Sigmoid colon (tissue), 4 donors: ENCODE measurements around the gene TBC1D22A.

Experiments used
- CTCF ChIP-seq, 4 experiments: fragments of 450-650 bp in 3 of 4; fragments of 200-600 bp in 1 of 4; IDR thresholded peaks; one replicate each; pipeline ENCODE4 v1.5.1; 2016 to 2019; ENCODE audit warnings: antibody characterized with exemption in 4 of 4, mild to moderate bottlenecking in 3 of 4, moderate library complexity in 2 of 4
- EP300 ChIP-seq, 4 donors: sonication (generic); formaldehyde crosslinking; IDR thresholded peaks; one replicate each; pipeline ENCODE4 v1.6.1; 2017; ENCODE audit warnings: antibody characterized with exemption in 4 of 4
- POLR2A ChIP-seq, 2 donors: fragments of 450-650 bp; IDR thresholded peaks; one replicate each; pipeline ENCODE4 v1.6.1; 2016; ENCODE audit warnings: antibody characterized with exemption in 2 of 2, mild to moderate bottlenecking in 2 of 2, moderate library complexity in 2 of 2

- TF ChIP-seq CTCF (IDR thresholded peaks at IDR 0.05) (no peak), EP300 (IDR thresholded peaks at IDR 0.05) (no peak), POLR2A (IDR thresholded peaks at IDR 0.05) (no peak)
These were observed 39.6 kb downstream of the TBC1D22A start for GRCh38 chr22:46801826-46802607.
